ENCODE measurements around the gene OR1Q1.
"Not testable (repeated sequence)": the region's sequence is repeated elsewhere in the genome, so short reads cannot be mapped to it uniquely, and the experiment has no call there.

The OR1Q1 gene

GRCh38 chr9:122614362-122614761 lies at the start of gene OR1Q1:
OR1Q1 (plus strand) TSS chr9:122614738; CDS start chr9:122614738, 0 bp downstream.
- no peak for DNase-seq (ENCODE audit: low read depth)

- no peak for DNase-seq (ENCODE audit: low read depth)
These were observed 46.6 kb upstream of the OR1Q1 start for GRCh38 chr9:122567901-122568300.

GRCh38 chr9:122572456-122572855 lies 42.1 kb upstream of the OR1Q1 start:
- DNase-seq (ENCODE audit: low read depth): no peak

GRCh38 chr9:122579874-122580273 lies 34.7 kb upstream of the OR1Q1 start:
- no peak for DNase-seq (ENCODE audit: low read depth)

GRCh38 chr9:122580360-122580759 lies 34.2 kb upstream of the OR1Q1 start:
- no peak for DNase-seq (ENCODE audit: low read depth)

- DNase-seq (ENCODE audit: low read depth): not testable (repeated sequence)
These were observed 31.3 kb upstream of the OR1Q1 start, which contains the start of gene OR1L8 for GRCh38 chr9:122583284-122583683. OR1L8 (minus strand) TSS chr9:122583384; CDS start chr9:122568477, 14,907 bp downstream.

GRCh38 chr9:122605691-122606090 lies 8.8 kb upstream of the OR1Q1 start:
- DNase-seq (ENCODE audit: low read depth): no peak

- DNase-seq (ENCODE audit: low read depth): no peak
These were observed 8.0 kb upstream of the OR1Q1 start for GRCh38 chr9:122606587-122606986.

GRCh38 chr9:122609804-122610203 lies 4.7 kb upstream of the OR1Q1 start:
- no peak for DNase-seq (ENCODE audit: low read depth)

GRCh38 chr9:122619996-122620395 lies 5.5 kb downstream of the OR1Q1 start:
- DNase-seq (ENCODE audit: low read depth): no peak

- no peak for DNase-seq (ENCODE audit: low read depth)
These were observed 27.7 kb downstream of the OR1Q1 start for GRCh38 chr9:122642226-122642625.

- no peak for DNase-seq (ENCODE audit: low read depth)
These were observed 41.8 kb downstream of the OR1Q1 start for GRCh38 chr9:122656378-122656777.

GRCh38 chr9:122657527-122657926 lies 43.0 kb downstream of the OR1Q1 start, which contains the start of gene OR1B1:
OR1B1 (minus strand) TSS chr9:122657627.
- no peak for DNase-seq (ENCODE audit: low read depth)

- no peak for DNase-seq (ENCODE audit: low read depth)
These were observed 46.9 kb downstream of the OR1Q1 start, which contains the start of gene OR1L1 for GRCh38 chr9:122661416-122661815. OR1L1 (plus strand) TSS chr9:122661716; CDS start chr9:122661716, 0 bp downstream.

All from T-helper 22 cell (primary cell).